ENCODE results near the gene PLEKHM3. TPM values are rescaled to one million over a fixed set of nuclear protein-coding genes. Genes with fewer than 3 reads are reported as not detected.

PLEKHM3 gene
- total RNA-seq, 1 donor: 23.5 TPM

DNA sequence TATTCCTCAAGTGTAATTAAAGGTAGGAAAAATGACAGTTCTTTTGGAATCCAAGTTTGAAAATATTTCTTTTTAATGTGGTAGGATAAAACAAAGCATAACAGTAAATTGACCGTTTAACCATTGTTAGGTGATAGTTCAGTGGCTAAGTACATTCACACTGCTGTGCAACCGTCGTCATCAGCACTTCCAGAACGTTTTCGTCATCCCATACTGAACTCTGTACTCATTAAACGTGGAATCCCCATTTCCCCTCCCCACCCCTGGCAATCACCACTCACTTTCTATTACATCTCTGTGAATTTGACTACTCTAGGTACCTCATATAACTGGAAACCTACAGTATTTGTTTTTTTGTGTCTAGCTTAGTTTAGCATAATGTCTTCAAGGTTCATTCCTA lies 222.7 kb downstream of the PLEKHM3 start:
- Histone ChIP-seq H2AFZ (ENCODE audit: low read length) (no peak overlapping the region), H4K20me1 (ENCODE audit: insufficient read depth, low read length) (no peaks in the 10 kb centered on the region), H3K27me3 (ENCODE audit: insufficient read depth, low read length) (no peaks in the 10 kb centered on the region), H3K4me1 (ENCODE audit: insufficient read depth, low read length) (peaks cover 9% of the 10 kb centered on the region), H3K4me3 (ENCODE audit: insufficient read depth, low read length) (no peak overlapping the region), H3K36me3 (ENCODE audit: insufficient read depth, low read length) (no peaks in the 10 kb centered on the region), H3K4me2 (ENCODE audit: insufficient read depth, low read length) (no peak overlapping the region), H3K9me3 (ENCODE audit: low read depth, low read length) (no peaks in the 10 kb centered on the region), H3K79me2 (ENCODE audit: insufficient read depth, low read length) (no peaks in the 10 kb centered on the region), H3K27ac (ENCODE audit: low read depth, low read length) (no peak overlapping the region)
- TF ChIP-seq, protein P1, sequence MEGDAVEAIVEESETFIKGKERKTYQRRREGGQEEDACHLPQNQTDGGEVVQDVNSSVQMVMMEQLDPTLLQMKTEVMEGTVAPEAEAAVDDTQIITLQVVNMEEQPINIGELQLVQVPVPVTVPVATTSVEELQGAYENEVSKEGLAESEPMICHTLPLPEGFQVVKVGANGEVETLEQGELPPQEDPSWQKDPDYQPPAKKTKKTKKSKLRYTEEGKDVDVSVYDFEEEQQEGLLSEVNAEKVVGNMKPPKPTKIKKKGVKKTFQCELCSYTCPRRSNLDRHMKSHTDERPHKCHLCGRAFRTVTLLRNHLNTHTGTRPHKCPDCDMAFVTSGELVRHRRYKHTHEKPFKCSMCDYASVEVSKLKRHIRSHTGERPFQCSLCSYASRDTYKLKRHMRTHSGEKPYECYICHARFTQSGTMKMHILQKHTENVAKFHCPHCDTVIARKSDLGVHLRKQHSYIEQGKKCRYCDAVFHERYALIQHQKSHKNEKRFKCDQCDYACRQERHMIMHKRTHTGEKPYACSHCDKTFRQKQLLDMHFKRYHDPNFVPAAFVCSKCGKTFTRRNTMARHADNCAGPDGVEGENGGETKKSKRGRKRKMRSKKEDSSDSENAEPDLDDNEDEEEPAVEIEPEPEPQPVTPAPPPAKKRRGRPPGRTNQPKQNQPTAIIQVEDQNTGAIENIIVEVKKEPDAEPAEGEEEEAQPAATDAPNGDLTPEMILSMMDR (IDR thresholded peaks at IDR 0.05; ENCODE audit: extremely low read depth, low read depth, low read length): no peak
- no peak for DNase-seq (ENCODE audit: insufficient read length, low spot score, missing footprints)

DNA sequence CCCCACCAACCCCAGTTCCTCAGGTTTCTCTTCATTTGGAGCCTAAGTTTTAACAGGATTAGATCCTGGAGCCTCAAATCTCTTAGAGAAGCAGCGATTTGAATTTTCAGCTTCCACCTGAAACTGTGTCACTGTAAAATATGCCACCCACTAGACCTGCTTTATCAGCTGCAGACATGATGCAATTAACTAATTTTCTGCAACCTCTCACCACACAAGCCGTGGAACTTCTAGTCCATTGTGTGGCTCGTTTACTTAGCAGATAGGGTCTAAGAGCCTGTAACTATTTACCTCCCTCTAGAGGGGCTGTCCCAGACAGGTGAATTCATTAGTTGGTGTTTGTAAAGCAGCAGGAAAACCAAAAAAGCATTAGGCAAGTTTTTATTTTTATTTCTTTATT lies 224.1 kb downstream of the PLEKHM3 start:
- no peak for DNase-seq (ENCODE audit: insufficient read length, low spot score, missing footprints)
- Histone ChIP-seq H3K36me3 (ENCODE audit: insufficient read depth, low read length) (no peaks in the 10 kb centered on the region), H4K20me1 (ENCODE audit: insufficient read depth, low read length) (no peaks in the 10 kb centered on the region), H3K9me3 (ENCODE audit: low read depth, low read length) (no peaks in the 10 kb centered on the region), H3K4me2 (ENCODE audit: insufficient read depth, low read length) (no peak overlapping the region), H3K4me3 (ENCODE audit: insufficient read depth, low read length) (no peak overlapping the region), H2AFZ (ENCODE audit: low read length) (no peak overlapping the region), H3K27me3 (ENCODE audit: insufficient read depth, low read length) (no peaks in the 10 kb centered on the region), H3K27ac (ENCODE audit: low read depth, low read length) (no peak overlapping the region), H3K79me2 (ENCODE audit: insufficient read depth, low read length) (no peaks in the 10 kb centered on the region), H3K4me1 (ENCODE audit: insufficient read depth, low read length) (peaks cover 9% of the 10 kb centered on the region)
- TF ChIP-seq, protein P1 (IDR thresholded peaks at IDR 0.05; ENCODE audit: extremely low read depth, low read depth, low read length): no peak

DNA sequence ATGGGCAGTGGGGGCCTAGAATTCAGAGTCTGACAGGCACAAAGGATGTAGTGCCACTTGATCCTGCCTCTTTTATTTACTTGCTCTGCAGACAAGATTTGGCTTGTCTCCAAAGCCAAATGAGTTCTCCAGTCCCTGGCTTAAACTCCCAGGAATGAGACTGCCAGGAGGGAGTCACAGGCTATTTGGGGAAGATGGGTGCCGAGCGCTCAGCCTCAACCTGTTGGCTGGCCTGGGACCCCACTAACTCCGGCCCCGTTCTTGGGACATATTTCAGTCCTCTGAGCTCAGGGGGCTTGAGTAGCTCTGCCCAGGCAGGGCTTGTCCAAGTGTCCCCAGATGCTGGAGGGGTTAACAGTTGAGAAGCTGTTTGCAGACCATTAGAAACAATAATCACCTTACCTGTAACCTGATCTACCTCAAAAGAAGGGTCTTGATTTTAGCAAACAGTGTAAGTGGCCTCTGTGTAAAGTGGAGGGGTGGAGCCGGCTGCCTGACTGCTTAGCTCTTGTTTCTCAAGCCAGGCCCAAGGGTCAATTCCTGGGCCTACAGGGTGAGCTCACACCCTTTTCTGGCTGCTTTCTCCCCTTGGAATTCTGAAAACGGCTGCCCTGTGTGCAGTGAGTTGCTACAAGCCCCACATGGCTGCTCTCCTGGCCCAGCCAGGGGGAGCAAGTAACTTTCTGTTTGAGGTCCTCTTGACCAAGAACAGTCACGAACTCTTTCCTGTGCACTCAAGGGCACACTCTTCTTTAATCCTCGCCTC lies 228.6 kb downstream of the PLEKHM3 start:
- Histone ChIP-seq H3K4me3 (ENCODE audit: insufficient read depth, low read length) (no peak overlapping the region), H3K36me3 (ENCODE audit: insufficient read depth, low read length) (no peaks in the 10 kb centered on the region), H3K79me2 (ENCODE audit: insufficient read depth, low read length) (no peaks in the 10 kb centered on the region), H4K20me1 (ENCODE audit: insufficient read depth, low read length) (no peaks in the 10 kb centered on the region), H3K4me2 (ENCODE audit: insufficient read depth, low read length) (no peak overlapping the region), H3K27me3 (ENCODE audit: insufficient read depth, low read length) (no peaks in the 10 kb centered on the region), H3K9me3 (ENCODE audit: low read depth, low read length) (no peaks in the 10 kb centered on the region), H2AFZ (ENCODE audit: low read length) (peak overlapping the region; percentile 46), H3K4me1 (ENCODE audit: insufficient read depth, low read length) (peaks cover 5% of the 10 kb centered on the region), H3K27ac (ENCODE audit: low read depth, low read length) (no peak overlapping the region)
- TF ChIP-seq, protein P1 (IDR thresholded peaks at IDR 0.05; ENCODE audit: extremely low read depth, low read depth, low read length): no peak
- no peak for DNase-seq (ENCODE audit: insufficient read length, low spot score, missing footprints)

DNA sequence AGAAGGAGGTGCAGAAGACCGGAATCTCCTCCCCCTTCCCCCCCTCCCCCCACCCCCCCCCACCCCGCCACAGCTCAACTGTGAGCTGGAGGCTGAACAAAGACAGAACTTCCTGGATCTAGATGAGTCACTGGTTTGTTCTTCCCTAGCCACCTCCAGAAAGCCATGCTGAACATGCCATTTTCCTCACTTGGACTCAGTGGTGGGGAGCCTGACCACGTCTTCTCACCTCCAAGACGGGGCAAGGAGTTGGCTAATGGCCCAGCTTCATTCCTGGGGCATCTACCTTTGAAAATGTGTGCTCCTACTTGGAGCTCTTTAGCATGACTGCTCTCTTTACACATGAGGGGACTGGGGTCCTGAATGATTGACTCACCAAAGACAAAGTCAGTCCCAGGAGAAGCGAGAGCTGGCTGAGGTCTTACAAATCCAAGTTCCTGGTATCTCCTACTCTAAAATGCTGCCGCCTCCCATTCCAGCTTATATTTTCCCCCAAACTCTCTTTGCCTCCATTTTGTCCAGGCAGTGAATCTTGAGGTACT lies 233.0 kb downstream of the PLEKHM3 start:
- no peak overlapping the region for H3K27ac ChIP-seq (ENCODE audit: low read depth, low read length)
- no peaks in the 10 kb centered on the region for H3K9me3 ChIP-seq (ENCODE audit: low read depth, low read length)
- H3K27me3 ChIP-seq (ENCODE audit: insufficient read depth, low read length): no peaks in the 10 kb centered on the region
- peak overlapping the region; percentile 29 for H3K4me2 ChIP-seq (ENCODE audit: insufficient read depth, low read length)
- no peaks in the 10 kb centered on the region for H4K20me1 ChIP-seq (ENCODE audit: insufficient read depth, low read length)
- TF ChIP-seq, protein P1 (IDR thresholded peaks at IDR 0.05; ENCODE audit: extremely low read depth, low read depth, low read length): no peak
- H3K4me1 ChIP-seq (ENCODE audit: insufficient read depth, low read length): peaks cover 5% of the 10 kb centered on the region
- no peaks in the 10 kb centered on the region for H3K36me3 ChIP-seq (ENCODE audit: insufficient read depth, low read length)
- H2AFZ ChIP-seq (ENCODE audit: low read length): peak overlapping the region; percentile 92
- H3K79me2 ChIP-seq (ENCODE audit: insufficient read depth, low read length): no peaks in the 10 kb centered on the region
- no peak overlapping the region for H3K4me3 ChIP-seq (ENCODE audit: insufficient read depth, low read length)
- peak; percentile 96 for DNase-seq (ENCODE audit: insufficient read length, low spot score, missing footprints)
